Glomerular visceral epithelial cell (primary cell): ENCODE measurements around the gene DAPP1.
"Not testable (repeated sequence)": the region's sequence is repeated elsewhere in the genome, so short reads cannot be mapped to it uniquely, and the experiment has no call there.

Experiments
- DNase-seq: peaks from one replicate; pipeline ENCODE4 v3.0.0-alpha.2; 2016; ENCODE audit errors: extremely low spot score

DAPP1 gene

DNA sequence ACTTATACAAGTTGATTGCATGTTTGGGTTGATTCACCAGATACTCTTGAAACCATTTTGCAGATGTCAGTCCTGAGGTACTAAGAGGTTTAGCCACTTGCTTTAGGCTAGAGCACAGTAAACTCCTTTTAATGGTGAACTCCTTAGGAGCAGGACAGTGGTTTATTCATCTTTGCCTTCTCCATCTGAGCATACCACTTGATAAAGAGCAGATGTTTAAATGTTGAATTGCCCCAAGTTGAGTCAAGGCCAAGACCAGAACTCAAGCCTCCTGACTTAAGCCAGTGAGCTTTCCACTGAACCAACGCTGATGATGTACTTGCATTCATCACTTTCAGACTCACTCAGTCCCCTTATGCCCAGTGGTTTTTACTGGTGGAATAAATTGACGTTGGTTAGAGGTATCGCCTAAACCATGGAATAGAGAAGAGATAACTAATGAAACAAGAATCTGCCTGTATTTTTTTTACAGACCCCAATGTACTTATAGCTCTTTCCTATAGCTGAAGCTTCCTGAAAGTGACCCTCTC is 7.5 kb downstream of the DAPP1 start:
- no peak for DNase-seq

- DNase-seq: no peak
These were observed 8.6 kb downstream of the DAPP1 start for GRCh38 chr4:99825272-99825671.

DNA sequence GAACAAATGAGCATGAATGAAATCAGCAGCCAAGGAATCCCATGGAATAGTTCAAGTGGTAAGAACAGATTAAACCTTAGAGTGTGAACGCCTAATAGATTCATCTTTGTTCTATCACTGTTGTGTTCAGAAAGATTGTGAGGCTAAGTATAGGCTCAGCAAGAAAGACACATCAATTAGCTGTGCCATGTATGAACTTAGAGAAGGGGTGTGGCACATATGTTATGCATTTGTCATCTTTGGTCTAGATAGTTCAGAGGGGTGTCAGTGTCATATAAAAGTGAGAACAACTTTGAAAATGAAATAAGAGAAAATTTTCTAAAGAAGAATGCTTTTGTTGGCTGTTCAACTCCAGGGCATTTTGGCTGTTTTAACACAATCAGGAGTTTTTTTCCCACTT is 9.4 kb downstream of the DAPP1 start:
- no peak for DNase-seq

- no peak for DNase-seq
These were observed 10.8 kb downstream of the DAPP1 start for GRCh38 chr4:99827454-99827853.

DNA sequence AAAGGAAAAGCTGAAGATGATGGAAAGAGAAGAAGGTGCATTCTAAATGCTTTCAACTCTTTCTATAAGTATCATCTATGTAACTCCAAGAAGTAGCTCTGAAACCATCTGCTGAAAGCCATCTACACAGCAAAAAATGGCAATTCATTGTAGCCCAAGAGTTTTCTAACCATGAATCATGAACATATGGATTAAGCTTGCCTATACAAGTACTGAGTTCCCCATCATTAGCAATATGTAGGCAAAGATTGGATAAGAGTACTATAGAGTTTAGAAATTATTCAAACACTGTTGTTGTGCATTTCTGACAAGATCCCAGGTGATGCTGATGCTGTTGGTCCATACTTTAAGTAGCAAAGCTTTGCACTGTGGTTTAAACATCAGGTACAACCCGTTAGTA is 11.2 kb downstream of the DAPP1 start:
- no peak for DNase-seq

GRCh38 chr4:99828477-99828876 is 11.8 kb downstream of the DAPP1 start:
- DNase-seq: no peak

GRCh38 chr4:99830051-99830450 is 13.4 kb downstream of the DAPP1 start:
- not testable (repeated sequence) for DNase-seq

- no peak for DNase-seq
These were observed 15.7 kb downstream of the DAPP1 start for GRCh38 chr4:99832321-99832720.

DNA sequence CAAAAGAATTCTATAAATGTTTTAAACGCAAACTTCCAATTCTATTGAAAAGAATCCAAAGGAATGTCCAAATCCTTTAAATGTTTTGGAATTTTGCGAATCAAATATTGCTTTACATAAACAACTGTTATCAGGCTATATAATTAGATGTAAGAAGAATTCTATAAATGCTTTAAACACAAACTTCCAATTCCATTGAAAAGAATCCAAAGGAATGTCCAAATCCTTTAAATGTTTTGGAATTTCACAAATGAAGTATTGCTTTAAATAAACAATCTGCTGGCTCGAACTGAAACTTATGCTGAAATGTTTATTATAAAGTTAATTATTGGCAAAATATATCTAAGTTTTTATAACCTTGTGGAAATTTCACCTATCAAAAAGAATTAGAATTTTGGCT is 16.1 kb downstream of the DAPP1 start:
- DNase-seq: no peak

GRCh38 chr4:99833756-99834155 is 17.1 kb downstream of the DAPP1 start:
- DNase-seq: no peak

DNA sequence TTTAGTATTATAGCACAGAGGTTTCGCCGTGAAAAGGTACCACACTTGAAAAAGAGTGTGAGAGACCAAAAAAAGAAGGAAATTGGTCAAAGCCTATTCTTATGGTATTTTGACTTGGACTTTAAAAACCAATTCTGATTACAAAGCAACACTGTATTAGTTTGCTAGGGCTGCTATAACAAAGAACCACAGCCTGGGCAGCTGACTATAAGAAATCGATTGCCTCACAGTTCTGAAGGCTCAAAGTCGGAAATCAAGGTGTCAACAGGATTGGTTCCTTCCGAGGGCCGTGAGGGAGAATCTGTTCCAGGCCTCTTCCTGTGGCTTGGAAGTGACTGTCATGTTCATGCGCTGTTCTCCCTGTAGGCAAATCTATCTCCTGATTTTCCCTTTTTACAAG is 17.9 kb downstream of the DAPP1 start:
- no peak for DNase-seq

DNA sequence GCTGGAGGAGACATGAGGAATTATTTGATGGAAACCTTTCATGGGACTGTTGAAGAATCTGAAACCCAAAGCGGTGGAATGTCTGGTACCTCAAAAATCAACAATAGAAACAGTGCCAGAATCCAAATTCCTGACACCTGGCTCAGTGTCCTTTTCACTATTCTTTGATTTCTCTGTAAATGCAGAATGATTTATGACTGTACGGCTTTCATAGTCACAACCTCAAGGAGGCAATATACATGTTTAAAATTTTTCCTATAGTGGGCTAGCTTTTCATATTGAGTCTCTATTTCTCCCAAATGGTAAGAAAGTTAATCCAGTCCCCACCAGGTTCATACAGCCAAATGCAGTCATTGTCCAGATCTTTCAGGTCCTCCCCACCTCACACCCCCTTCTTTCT is 19.3 kb downstream of the DAPP1 start:
- no peak for DNase-seq

GRCh38 chr4:99838927-99839326 is 22.3 kb downstream of the DAPP1 start:
- DNase-seq: no peak

GRCh38 chr4:99841129-99841528 is 24.5 kb downstream of the DAPP1 start:
- no peak for DNase-seq

GRCh38 chr4:99843413-99843812 is 26.8 kb downstream of the DAPP1 start:
- DNase-seq: no peak

GRCh38 chr4:99844048-99844447 is 27.4 kb downstream of the DAPP1 start:
- no peak for DNase-seq

DNA sequence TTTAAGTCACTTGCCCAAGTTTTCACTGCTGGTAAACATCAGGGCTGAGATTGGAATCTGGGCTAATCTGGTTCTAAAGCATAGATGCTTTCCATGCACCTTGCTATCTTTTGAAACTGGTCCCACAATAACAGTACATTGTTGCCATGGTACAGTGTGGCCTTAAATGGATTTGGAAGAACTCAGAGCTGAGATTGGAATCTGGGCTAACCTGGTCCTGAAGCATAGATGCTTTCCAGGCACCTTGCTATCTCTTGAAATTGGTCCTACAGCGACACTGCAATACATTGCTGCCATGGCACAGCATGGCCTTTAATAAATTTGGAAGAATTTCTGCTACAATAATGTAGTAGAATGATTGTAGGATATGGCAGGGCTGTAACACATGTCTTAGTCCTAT is 28.6 kb downstream of the DAPP1 start:
- no peak for DNase-seq

GRCh38 chr4:99845708-99846469 is 29.3 kb downstream of the DAPP1 start:
- no peak for DNase-seq

DNA sequence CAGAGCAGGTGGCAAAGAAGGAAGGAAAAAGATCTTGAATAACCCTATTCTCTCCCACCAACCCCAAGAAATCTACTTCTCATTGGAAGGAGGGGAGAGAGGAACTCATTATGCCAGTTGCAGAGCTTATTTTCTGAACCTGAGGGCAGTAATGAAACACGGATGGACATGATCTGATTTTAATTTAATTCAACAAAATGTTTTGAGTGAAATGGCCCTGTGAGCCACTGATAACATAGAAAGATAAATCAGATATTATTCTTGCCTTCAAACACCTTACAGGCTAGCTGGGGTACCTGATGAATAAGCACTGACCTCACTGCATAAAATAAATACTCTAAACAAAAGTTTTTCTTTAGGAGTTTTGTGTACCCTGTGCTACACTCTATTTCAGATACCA is 30.3 kb downstream of the DAPP1 start:
- DNase-seq: no peak

- no peak for DNase-seq
These were observed 30.8 kb downstream of the DAPP1 start for GRCh38 chr4:99847362-99847976.

- DNase-seq: no peak
These were observed 32.0 kb downstream of the DAPP1 start for GRCh38 chr4:99848591-99849001.

DNA sequence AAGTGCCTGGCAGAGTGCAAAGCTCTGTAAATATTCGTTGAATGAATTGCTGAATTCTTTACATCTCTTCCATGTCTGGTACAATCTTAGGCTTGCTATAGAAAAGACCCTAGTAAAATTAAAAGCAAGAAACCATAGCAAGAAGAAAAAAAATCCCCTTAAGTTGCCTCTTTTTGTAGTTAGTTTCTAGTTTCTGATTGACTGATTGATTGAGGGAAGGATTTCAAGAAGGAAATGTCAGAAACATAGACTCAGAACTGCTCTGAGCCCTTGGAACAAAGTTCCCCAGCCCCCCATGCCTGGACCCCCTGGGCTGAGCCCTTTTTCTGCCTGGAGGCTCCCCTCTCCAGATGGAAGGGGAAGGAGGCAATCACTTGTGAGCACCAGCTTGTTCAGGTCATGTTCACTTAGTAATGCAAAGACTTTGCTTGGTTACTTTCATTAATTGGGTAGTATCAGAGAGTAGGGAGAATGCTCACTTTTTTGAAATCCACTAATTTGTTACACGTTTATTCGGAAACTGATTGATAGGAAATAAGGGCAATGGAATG is 35.6 kb downstream of the DAPP1 start:
- DNase-seq: no peak

DNA sequence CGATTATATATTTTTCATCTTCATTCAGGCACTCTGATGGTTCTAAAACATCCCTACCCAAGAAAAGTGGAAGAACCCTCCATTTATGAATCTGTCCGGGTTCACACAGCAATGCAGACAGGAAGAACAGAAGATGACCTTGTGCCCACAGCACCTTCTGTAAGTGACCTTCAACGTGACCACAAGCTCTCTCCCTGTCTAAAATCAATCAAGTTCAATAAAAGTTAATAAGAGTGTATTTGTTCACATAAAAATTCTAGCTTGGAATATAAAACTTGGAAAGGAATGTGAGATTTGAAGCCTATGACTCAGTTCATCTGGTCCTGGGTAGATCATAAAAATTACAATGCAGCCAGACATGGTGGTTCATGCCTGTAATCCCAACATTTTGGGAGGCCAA is 36.6 kb downstream of the DAPP1 start:
- DNase-seq: no peak
